ENCODE data around the gene USP17L11. TPM values are rescaled to one million over a fixed set of nuclear protein-coding genes. Genes with fewer than 3 reads are reported as not detected.
"Not testable (repeated sequence)": the region's sequence is repeated elsewhere in the genome, so short reads cannot be mapped to it uniquely, and the experiment has no call there.

The USP17L11 gene
- total and polyA plus RNA-seq, 2 experiments from 2014 or later = not detected

- H3K9me2 ChIP-seq (replicated peaks; ENCODE audit: insufficient read depth); H3K4me3 ChIP-seq; H3K9me3 ChIP-seq (ENCODE audit: low read depth); H2AFZ ChIP-seq; H3K79me2 ChIP-seq; H3K4me2 ChIP-seq; H4K20me1 ChIP-seq (ENCODE audit: insufficient read depth, poor library complexity, severe bottlenecking); H3K27me3 ChIP-seq; H3K36me3 ChIP-seq (replicated peaks; ENCODE audit: insufficient read depth, low read depth); DNase-seq (ENCODE audit: low spot score); H3K4me1 ChIP-seq (ENCODE audit: insufficient read depth); H3K27ac ChIP-seq: not testable (repeated sequence)
- no CpG with 5 or more reads among the region's 15 CpGs for WGBS (ENCODE audit: low lambda C conversion rate, missing lambda C conversion rate)
Observed at GRCh38 chr4:9234085-9234484, 18.9 kb downstream of the USP17L11 start, which contains the start of gene USP17L15. TSS of gene USP17L15 (plus strand) at chr4:9234385. CDS start at chr4:9234385, 0 bp downstream.

GRCh38 chr4:9238461-9238860 lies 23.3 kb downstream of the USP17L11 start:
- H3K4me2 ChIP-seq; H3K27ac ChIP-seq; H3K36me3 ChIP-seq (replicated peaks; ENCODE audit: insufficient read depth, low read depth); H3K4me3 ChIP-seq; H3K27me3 ChIP-seq; H2AFZ ChIP-seq; H4K20me1 ChIP-seq (ENCODE audit: insufficient read depth, poor library complexity, severe bottlenecking); H3K4me1 ChIP-seq (ENCODE audit: insufficient read depth); H3K9me3 ChIP-seq (ENCODE audit: low read depth); H3K79me2 ChIP-seq; H3K9me2 ChIP-seq (replicated peaks; ENCODE audit: insufficient read depth): not testable (repeated sequence)
- WGBS (ENCODE audit: low lambda C conversion rate, missing lambda C conversion rate) = 88% methylated on average over 8 of the region's 12 CpGs
- peak; percentile 1 for DNase-seq (ENCODE audit: low spot score)

- H3K9me2 ChIP-seq (replicated peaks; ENCODE audit: insufficient read depth); H2AFZ ChIP-seq; H3K79me2 ChIP-seq; H3K9me3 ChIP-seq (ENCODE audit: low read depth); H3K4me3 ChIP-seq; H3K36me3 ChIP-seq (replicated peaks; ENCODE audit: insufficient read depth, low read depth); DNase-seq (ENCODE audit: low spot score); H3K27ac ChIP-seq; H3K27me3 ChIP-seq; H4K20me1 ChIP-seq (ENCODE audit: insufficient read depth, poor library complexity, severe bottlenecking); H3K4me1 ChIP-seq (ENCODE audit: insufficient read depth); H3K4me2 ChIP-seq: not testable (repeated sequence)
- WGBS (ENCODE audit: low lambda C conversion rate, missing lambda C conversion rate) = 86% methylated on average over 14 of the region's 14 CpGs
Observed at GRCh38 chr4:9243579-9243978, 28.4 kb downstream of the USP17L11 start, which contains the start of gene USP17L17. TSS of gene USP17L17 (plus strand) at chr4:9243879. CDS start at chr4:9243879, 0 bp downstream.

- not testable (repeated sequence) for H3K79me2 ChIP-seq; H3K4me2 ChIP-seq; H3K36me3 ChIP-seq (replicated peaks; ENCODE audit: insufficient read depth, low read depth); H3K9me2 ChIP-seq (replicated peaks; ENCODE audit: insufficient read depth); H2AFZ ChIP-seq; H4K20me1 ChIP-seq (ENCODE audit: insufficient read depth, poor library complexity, severe bottlenecking); H3K27ac ChIP-seq; H3K4me3 ChIP-seq; H3K4me1 ChIP-seq (ENCODE audit: insufficient read depth); H3K27me3 ChIP-seq; H3K9me3 ChIP-seq (ENCODE audit: low read depth)
- WGBS (ENCODE audit: low lambda C conversion rate, missing lambda C conversion rate) = 90% methylated on average over 15 of the region's 26 CpGs
- DNase-seq (ENCODE audit: low spot score) = peak; percentile 1
Observed at GRCh38 chr4:9247953-9248680, 32.9 kb downstream of the USP17L11 start, which contains the start of gene USP17L18. TSS of gene USP17L18 (plus strand) at chr4:9248630. CDS start at chr4:9248630, 0 bp downstream.

GRCh38 chr4:9253078-9253477 lies 37.9 kb downstream of the USP17L11 start, which contains the start of gene USP17L19:
TSS of gene USP17L19 (plus strand) at chr4:9253378. CDS start at chr4:9253378, 0 bp downstream.
- H2AFZ ChIP-seq; DNase-seq (ENCODE audit: low spot score); H3K9me2 ChIP-seq (replicated peaks; ENCODE audit: insufficient read depth): not testable (repeated sequence)

GRCh38 chr4:9257824-9258223 lies 42.6 kb downstream of the USP17L11 start, which contains the start of gene USP17L20:
TSS of gene USP17L20 (plus strand) at chr4:9258124. CDS start at chr4:9258124, 0 bp downstream.
- H3K4me2 ChIP-seq; H3K79me2 ChIP-seq; H3K9me3 ChIP-seq (ENCODE audit: low read depth); H4K20me1 ChIP-seq (ENCODE audit: insufficient read depth, poor library complexity, severe bottlenecking); H3K4me3 ChIP-seq; H3K27ac ChIP-seq; DNase-seq (ENCODE audit: low spot score); H3K27me3 ChIP-seq; H3K36me3 ChIP-seq (replicated peaks; ENCODE audit: insufficient read depth, low read depth); H2AFZ ChIP-seq; H3K4me1 ChIP-seq (ENCODE audit: insufficient read depth); H3K9me2 ChIP-seq (replicated peaks; ENCODE audit: insufficient read depth): not testable (repeated sequence)
- no CpG with 5 or more reads among the region's 15 CpGs for WGBS (ENCODE audit: low lambda C conversion rate, missing lambda C conversion rate)

More at GRCh38 chr4:9253078-9253477, 37.9 kb downstream of the USP17L11 start, which contains the start of gene USP17L19:
- not testable (repeated sequence) for H3K9me3 ChIP-seq (ENCODE audit: low read depth); H3K4me3 ChIP-seq; H3K27ac ChIP-seq; H3K4me2 ChIP-seq; H3K27me3 ChIP-seq; H3K79me2 ChIP-seq; H3K36me3 ChIP-seq (replicated peaks; ENCODE audit: insufficient read depth, low read depth); H4K20me1 ChIP-seq (ENCODE audit: insufficient read depth, poor library complexity, severe bottlenecking); H3K4me1 ChIP-seq (ENCODE audit: insufficient read depth)
- no CpG with 5 or more reads among the region's 13 CpGs for WGBS (ENCODE audit: low lambda C conversion rate, missing lambda C conversion rate)

GRCh38 chr4:9262572-9262971 lies 47.4 kb downstream of the USP17L11 start, which contains the start of gene USP17L21:
TSS of gene USP17L21 (plus strand) at chr4:9262872. CDS start at chr4:9262872, 0 bp downstream.
- not testable (repeated sequence) for H4K20me1 ChIP-seq (ENCODE audit: insufficient read depth, poor library complexity, severe bottlenecking); H2AFZ ChIP-seq; H3K4me1 ChIP-seq (ENCODE audit: insufficient read depth); H3K9me2 ChIP-seq (replicated peaks; ENCODE audit: insufficient read depth); H3K4me3 ChIP-seq; H3K27ac ChIP-seq; H3K9me3 ChIP-seq (ENCODE audit: low read depth); H3K36me3 ChIP-seq (replicated peaks; ENCODE audit: insufficient read depth, low read depth); H3K27me3 ChIP-seq; DNase-seq (ENCODE audit: low spot score); H3K79me2 ChIP-seq; H3K4me2 ChIP-seq
- no CpG with 5 or more reads among the region's 13 CpGs for WGBS (ENCODE audit: low lambda C conversion rate, missing lambda C conversion rate)

Data from hepatocyte (in vitro differentiated cells).